ENCODE measurements around the gene SLC26A2. TPM values are rescaled to one million over a fixed set of nuclear protein-coding genes. Genes with fewer than 3 reads are reported as not detected.

SLC26A2 gene
- total RNA-seq, 4 donors from 2014 or later = 233 to 1,489 (median 1,023) TPM

DNA sequence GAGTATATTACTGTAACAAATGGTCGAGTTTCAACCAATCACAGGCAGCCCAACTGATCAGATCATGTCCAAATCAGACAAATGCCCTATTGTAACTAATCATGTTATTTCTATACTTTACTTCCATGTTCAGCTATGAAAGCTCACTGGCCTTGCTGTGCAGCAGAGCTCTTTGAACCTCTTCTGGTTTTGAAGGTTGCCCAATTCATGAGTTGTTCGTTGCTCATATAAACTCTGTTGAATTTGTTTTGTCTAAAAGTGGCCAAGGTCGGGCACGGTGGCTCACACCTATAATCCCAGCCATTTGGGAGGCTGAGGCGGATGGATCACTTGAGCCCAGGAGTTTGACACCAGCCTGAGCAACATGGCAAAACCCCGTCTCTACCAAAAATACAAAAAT is 37.6 kb upstream of the SLC26A2 start:
- H3K27me3 ChIP-seq = no peaks in the 10 kb centered on the region
- no peak overlapping the region for H3K27ac ChIP-seq
- H3K36me3 ChIP-seq = no peaks in the 10 kb centered on the region
- H3K9me3 ChIP-seq = no peaks in the 10 kb centered on the region
- no peak overlapping the region for H3K4me3 ChIP-seq
- 76 to 79% methylated on average over 6 of the region's 6 CpGs for WGBS, 2 donors (ENCODE audit: low coverage in 1 of 2)
- no peak for DNase-seq
- no peak for TF ChIP-seq EP300 (IDR thresholded peaks at IDR 0.05; ENCODE audit: low read depth)
- in situ Hi-C loops (cut with MboI; ENCODE audit: low pct_ligation_motif_present in 1 of 4, low pct_unique_long_range_greater_than_20kb in 1 of 4, low sequenced_read_pairs in 3 of 4) (no loop called here), intact Hi-C loops (cut with DNase I; ENCODE audit: low total_unique reads) (no loop called here)
- no peaks in the 10 kb centered on the region for H3K4me1 ChIP-seq

DNA sequence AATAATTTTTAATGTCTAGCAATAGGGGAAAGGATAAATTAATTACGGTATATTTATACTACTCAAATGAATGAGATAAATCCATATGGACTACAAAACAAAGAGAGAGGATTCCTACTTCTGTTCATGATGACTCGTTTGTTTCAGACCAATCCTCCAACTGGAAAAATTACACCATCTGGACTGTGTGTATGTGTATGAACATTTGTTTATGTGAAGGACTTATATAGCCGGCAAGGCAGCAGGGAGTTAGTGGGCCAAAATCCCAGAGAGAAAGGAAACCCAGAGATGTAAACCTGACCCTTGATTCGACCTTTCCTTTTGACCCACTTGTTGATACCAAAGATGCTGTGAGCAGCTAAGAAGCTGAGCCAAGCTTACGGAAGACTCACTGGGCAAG is 36.1 kb upstream of the SLC26A2 start:
- TF ChIP-seq POLR2AphosphoS5 (IDR thresholded peaks at IDR 0.05) = no peak
- no peak for TF ChIP-seq POLR2A (IDR thresholded peaks at IDR 0.05)
- TF ChIP-seq, protein P1, sequence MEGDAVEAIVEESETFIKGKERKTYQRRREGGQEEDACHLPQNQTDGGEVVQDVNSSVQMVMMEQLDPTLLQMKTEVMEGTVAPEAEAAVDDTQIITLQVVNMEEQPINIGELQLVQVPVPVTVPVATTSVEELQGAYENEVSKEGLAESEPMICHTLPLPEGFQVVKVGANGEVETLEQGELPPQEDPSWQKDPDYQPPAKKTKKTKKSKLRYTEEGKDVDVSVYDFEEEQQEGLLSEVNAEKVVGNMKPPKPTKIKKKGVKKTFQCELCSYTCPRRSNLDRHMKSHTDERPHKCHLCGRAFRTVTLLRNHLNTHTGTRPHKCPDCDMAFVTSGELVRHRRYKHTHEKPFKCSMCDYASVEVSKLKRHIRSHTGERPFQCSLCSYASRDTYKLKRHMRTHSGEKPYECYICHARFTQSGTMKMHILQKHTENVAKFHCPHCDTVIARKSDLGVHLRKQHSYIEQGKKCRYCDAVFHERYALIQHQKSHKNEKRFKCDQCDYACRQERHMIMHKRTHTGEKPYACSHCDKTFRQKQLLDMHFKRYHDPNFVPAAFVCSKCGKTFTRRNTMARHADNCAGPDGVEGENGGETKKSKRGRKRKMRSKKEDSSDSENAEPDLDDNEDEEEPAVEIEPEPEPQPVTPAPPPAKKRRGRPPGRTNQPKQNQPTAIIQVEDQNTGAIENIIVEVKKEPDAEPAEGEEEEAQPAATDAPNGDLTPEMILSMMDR (IDR thresholded peaks at IDR 0.05) = no peak
- no peak for DNase-seq

DNA sequence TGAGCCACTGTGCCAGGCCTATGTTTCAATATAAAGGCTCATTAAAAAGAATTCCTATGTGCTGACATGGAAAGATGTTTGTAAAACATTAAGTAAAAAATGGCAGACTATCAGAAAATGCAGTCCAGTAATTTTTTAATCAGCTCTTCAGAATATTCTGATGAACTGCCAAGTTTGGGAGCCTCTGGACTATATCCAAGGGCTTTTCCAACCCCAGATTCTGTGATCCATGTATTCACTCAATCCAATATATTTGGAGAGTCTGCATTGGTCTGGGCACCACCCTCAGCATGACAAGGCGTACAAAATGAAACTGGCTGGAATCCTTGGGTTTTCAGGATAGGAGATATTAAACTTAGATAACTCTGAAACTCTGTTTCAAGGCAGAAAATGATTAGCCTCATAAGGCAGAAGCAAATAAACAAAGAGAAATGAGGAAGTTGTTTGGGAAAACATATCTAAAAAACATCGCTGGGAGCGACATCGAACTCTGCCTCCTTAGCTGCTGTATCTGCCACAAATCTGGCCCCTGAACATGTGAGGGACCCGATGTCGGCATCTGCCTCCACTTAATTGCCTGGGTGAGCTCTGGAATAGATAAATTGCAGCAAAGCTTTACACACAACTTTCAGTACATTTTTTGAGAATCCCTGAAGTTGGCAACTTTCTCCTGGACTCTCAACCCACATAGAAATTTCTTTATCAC is 30.4 kb upstream of the SLC26A2 start:
- no peak for DNase-seq
- Histone ChIP-seq H3K27me3 (no peaks in the 10 kb centered on the region), H3K36me3 (no peaks in the 10 kb centered on the region), H3K4me1 (peaks cover 0 to 8% (median 4%) of the 10 kb centered on the region in 4 donors), H3K27ac (peak overlapping the region in 1 of 4 donors; percentile 4), H3K4me3 (no peak overlapping the region), H3K9me3 (no peaks in the 10 kb centered on the region)
- 48 to 57% methylated on average over 1 to 6 of the region's 6 CpGs for WGBS, 2 donors (ENCODE audit: low coverage in 1 of 2)
- TF ChIP-seq EP300 (IDR thresholded peaks at IDR 0.05; ENCODE audit: low read depth) (no peak), POLR2AphosphoS5 (IDR thresholded peaks at IDR 0.05) (no peak), POLR2A (IDR thresholded peaks at IDR 0.05) (no peak)
- TF ChIP-seq, protein P1 (IDR thresholded peaks at IDR 0.05) = no peak
- in situ Hi-C loops (cut with MboI; ENCODE audit: low pct_ligation_motif_present in 1 of 4, low pct_unique_long_range_greater_than_20kb in 1 of 4, low sequenced_read_pairs in 3 of 4) = no loop called here
- intact Hi-C loops (cut with DNase I; ENCODE audit: low total_unique reads) = no loop called here

More for the DNA sequence above, 36.1 kb upstream of the SLC26A2 start:
- 57 to 80% methylated on average over 5 of the region's 5 CpGs for WGBS, 2 donors (ENCODE audit: low coverage in 1 of 2)
- H3K27me3 ChIP-seq = no peaks in the 10 kb centered on the region
- H3K9me3 ChIP-seq = no peaks in the 10 kb centered on the region
- intact Hi-C loops (cut with DNase I; ENCODE audit: low total_unique reads) = no loop called here
- no peak overlapping the region for H3K4me3 ChIP-seq
- no peaks in the 10 kb centered on the region for H3K4me1 ChIP-seq
- no peak overlapping the region for H3K27ac ChIP-seq
- H3K36me3 ChIP-seq = no peaks in the 10 kb centered on the region
- in situ Hi-C loops (cut with MboI; ENCODE audit: low pct_ligation_motif_present in 1 of 4, low pct_unique_long_range_greater_than_20kb in 1 of 4, low sequenced_read_pairs in 3 of 4) = no loop called here

DNA sequence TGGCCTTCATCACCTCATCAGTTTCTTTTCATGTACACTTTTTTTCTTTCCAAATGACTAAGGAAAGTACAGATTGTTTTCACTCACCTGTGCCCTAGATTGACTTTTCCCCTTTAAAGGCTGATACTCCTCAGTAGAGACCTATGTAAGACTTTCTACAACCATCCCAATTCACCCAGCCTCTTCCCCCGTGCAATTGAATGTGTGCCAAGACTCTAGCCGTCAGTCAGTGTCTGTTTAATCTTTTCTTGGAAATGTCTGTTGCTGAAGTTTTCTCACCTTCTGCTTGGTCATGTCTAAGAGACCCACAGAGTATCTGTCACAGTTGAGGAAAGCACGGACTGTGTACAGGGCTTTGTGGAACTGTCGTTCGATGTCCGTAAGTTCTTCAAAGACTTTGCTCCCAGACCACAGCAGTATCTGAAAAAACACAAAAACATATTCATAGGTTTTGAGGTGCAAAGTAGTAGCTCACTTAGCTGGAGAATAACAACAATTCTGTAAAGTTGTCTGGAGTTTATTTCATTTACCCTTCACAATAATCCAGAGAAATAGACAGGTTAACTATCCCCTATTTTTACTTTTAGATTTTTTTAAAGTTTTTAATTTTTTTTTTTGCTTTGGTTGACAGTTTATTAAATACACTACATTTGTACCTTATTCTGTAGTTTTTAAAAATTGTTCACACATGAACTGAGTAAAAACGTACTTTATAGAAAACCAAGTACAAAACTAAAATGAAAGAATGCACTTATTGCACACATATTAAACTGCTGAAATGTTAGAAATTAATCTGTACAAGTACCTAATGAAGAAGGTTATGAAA is 29.6 kb upstream of the SLC26A2 start:
- Histone ChIP-seq H3K9me3 (no peaks in the 10 kb centered on the region), H3K4me1 (peaks cover 0 to 11% (median 4%) of the 10 kb centered on the region in 4 donors), H3K36me3 (no peaks in the 10 kb centered on the region), H3K4me3 (no peak overlapping the region), H3K27me3 (no peaks in the 10 kb centered on the region), H3K27ac (peak overlapping the region in 1 of 4 donors; percentile 4)
- intact Hi-C loops (cut with DNase I; ENCODE audit: low total_unique reads) = no loop called here
- in situ Hi-C loops (cut with MboI; ENCODE audit: low pct_ligation_motif_present in 1 of 4, low pct_unique_long_range_greater_than_20kb in 1 of 4, low sequenced_read_pairs in 3 of 4) = no loop called here
- TF ChIP-seq POLR2AphosphoS5 (IDR thresholded peaks at IDR 0.05) (no peak), POLR2A (IDR thresholded peaks at IDR 0.05) (no peak), EP300 (IDR thresholded peaks at IDR 0.05; ENCODE audit: low read depth) (no peak)
- TF ChIP-seq, protein P1 (IDR thresholded peaks at IDR 0.05) = no peak
- DNase-seq = no peak
- WGBS, 2 donors (ENCODE audit: low coverage in 1 of 2) = 71 to 88% methylated on average over 1 to 7 of the region's 7 CpGs

All from transverse colon (tissue), 4 donors.